GM21786 (cell line): Measurements from ENCODE around the gene C1orf87.
"Not testable (repeated sequence)": the region's sequence is repeated elsewhere in the genome, so short reads cannot be mapped to it uniquely, and the experiment has no call there.

Source experiments
- ATAC-seq: cut with Tn5 transposase; IDR thresholded peaks from one replicate; pipeline ENCODE4 v1.9.1; 2021; ENCODE audit not compliant: unreplicated experiment

C1orf87 gene

DNA sequence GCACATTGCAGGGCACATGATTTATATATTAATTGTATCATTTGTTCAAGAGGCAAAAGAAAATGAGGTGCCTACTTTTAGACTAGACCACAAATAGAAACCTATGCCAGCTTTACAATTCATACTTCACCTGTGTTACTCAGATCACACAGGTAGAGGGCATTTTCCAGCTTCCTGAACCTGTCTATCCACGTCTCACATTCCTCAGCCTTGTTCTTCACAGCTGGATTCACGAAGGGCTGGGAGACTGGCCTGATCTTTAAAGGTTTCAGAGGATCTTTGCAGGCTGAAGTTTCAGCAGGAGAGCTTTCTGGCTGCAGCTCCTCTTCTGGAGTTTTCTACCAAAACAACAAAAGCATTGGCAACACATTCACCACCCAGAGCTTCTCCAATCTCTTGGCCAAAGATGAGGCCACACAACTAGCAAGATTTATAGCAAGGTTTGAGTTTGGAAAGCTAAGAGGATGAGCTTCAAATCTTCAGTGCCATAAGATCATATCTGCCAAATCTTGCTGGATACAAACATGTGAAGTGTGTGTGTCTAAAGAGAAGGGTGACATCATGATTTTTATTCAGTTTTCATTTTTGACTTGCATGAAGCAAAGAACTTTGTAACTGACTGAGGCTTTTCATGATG is 76.0 kb downstream of the C1orf87 start:
- ATAC-seq: no peak

DNA sequence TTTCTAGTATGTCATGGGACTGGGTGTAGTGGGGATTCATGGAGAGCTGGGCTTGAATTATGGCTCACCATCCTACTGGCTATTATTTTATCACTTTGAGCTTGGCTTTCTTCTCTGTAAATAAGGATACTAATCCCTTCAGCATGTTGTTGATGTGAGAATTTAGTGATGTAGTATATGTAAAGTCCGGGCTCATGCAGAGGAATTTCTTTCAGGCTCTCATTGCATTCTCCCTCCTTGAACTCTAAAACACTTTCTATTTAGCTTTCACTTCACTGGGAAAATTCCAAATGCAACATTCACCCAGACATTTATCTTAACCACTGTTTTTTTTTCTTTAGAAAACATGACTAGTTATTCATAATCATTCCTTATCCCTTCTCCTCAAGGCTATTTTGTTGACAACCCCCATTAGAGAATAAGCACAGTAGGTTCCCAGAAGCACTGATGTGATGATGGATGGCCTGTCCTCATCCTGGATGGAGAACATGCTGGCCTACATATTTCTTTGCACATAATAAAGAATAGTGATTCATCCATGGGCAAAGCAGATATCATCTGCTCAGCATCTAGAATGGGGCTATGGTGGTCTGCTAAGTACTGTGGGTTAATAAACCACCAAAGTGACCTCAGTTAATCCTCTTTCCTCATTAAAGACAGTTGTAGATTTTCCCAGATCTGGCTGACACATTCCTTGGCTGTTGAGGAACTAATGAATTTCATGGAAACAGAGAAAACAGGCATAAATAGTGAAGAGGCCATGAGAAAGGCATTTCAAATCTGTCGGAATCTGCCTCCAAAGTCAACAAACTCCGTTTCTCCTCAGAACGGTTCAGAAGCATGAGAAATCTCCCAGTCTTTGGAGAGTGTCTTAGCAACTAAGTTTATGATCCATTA is 79.0 kb downstream of the C1orf87 start:
- ATAC-seq: no peak

DNA sequence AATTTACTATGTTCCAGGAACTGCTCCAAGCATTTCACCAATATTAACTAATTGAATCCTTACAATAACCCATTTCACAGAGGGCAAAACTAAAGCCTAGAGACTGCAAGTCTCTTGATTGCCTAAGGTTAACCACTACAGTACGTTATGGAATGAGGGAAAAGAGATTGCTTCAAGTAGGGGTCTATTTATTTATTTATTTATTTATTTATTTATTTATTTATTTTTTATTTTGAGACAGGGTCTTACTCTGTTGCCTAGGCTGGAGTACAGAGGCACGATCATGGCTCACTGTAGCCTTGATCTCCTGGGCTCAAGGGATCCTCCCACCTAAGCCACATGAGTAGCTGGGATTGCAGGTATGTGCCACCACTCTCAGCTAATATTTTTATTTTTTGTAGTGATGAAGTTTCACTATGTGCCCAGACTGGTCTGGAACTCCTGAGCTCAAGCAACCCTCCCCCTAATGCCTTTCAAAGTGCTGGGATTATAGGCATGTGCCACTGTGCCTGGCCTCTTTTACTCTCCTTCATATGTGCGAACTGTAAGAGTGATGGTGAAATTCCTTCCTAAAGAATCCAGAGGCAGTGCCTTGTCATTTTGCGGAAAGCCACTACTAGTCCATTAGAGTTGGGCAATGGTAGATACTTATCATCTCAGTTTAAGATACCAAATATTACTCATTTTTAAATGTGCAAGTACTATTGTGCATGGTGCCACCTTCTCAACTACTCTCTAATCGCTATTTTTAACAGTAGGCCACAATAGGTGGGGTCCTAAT is 81.3 kb downstream of the C1orf87 start:
- no peak for ATAC-seq

DNA sequence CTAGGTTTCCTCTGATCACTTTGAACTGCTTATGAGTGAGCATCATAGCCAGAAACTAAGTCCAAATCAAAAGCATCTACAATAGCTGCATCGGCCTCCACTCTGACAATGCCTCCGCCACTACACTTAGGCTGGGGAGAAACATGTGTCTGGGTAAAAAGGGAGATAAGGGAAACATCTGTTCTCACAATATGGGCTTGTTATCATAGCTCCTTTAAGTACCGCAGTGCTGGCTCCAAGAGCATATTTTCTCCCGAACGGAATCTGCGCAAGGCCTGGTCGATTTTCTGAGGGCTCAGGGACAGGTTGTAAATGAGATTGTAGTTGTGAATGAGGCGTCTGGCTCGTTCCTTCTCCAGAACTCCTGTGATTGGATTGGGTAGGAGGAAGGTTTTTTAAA is 83.1 kb downstream of the C1orf87 start:
- no peak for ATAC-seq

DNA sequence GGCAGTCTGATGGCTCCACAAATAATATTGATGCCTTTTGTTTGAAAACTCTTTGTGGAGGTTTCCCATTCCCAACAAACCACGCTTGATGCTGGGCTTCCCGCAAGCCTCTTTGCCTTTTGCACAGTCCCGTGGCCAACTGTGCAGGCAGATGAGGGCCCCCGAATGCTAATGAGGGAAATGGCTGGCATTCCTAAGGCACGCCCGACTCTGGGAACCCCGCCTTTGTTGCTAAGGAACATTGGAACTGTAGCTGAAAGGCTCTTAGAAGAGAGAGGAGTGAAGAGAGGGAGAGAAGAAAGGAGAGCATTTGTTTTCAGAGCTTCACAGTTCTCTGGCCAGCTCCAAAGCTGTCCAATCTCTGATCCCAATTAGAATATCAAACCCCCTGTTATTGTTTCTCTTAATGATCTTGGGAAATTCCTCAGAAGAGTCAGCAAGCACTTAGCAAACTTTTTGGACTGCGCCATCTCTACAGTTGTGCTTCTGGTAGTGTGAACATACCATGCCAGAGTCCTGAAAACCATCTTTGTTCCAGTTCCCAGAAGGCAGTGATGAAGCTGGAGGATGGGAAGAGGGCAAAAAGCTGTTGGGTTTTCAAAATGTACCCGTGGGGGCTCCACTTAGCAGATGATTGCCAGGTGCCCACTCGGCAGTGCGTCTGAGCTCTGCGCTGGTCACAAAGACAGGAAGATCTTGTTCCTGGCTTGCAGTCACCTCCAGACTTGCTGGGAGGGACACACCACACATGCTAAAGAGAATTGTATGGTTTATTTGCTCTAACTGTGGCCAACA is 86.9 kb downstream of the C1orf87 start:
- no peak for ATAC-seq

DNA sequence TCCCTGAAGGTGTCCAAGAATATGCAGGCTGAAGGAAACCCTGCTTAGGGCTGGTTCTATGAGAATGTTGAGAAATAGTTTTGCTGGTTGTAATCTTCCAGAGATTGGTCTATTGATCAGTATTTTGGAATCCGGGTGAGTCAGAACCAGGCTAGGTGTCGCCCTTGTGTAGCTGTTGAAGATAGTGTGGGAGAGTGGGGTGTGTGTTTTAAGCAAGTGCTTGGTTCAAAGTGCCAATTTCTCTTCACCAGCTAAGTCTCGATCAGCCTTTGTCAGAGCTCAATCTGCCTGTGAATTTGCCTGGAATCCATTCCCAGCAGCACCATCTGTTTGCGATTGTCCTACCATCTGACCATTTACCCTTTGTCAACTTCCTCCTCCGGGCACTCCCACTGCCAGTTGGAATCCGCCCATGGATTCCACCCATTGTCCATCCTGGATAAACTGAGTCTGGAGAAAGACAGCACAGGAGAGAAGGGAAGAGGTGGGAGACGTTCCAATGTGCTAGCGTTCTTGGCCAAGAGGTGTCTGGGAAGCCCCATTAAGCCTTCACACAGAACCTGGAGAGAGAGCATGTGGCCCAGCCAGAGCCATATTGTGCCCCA is 87.6 kb downstream of the C1orf87 start:
- ATAC-seq: no peak

DNA sequence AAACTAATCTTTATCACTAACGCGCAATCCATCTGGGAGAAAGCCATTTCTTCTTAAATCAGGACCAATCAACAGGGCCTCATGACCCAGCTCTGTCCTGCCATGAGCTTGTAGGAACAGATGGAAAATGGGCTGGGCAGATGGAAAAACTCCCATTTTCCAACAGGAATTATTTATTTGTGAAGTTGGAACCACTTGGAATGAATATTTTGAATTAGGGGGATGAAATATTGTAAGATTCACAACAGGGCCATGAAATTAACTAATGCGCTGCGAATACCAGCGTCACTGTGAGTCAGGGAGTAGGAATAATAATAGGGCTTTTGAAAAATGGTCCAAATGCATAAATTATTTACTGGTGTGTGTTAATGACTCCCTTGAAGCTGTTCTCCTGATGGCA is 93.9 kb downstream of the C1orf87 start:
- ATAC-seq: no peak

DNA sequence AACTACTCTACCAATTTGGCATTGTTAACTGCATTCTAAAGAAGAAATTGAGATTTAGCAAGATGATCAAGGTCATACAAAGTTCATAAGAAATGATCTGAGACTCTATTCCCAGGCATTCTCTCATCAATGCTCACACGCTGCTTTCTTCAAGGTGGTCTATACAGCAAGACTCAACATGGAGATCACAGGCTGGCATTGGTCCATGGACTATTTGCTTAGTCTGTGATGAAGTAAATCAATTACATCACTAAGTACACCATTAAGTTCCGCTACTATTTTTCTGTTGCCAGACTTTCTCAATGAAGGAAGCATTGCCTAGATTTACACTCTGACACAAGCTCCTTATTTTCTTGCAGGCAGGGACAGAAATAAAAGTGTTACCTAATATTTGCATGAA is 95.1 kb downstream of the C1orf87 start:
- ATAC-seq: no peak

DNA sequence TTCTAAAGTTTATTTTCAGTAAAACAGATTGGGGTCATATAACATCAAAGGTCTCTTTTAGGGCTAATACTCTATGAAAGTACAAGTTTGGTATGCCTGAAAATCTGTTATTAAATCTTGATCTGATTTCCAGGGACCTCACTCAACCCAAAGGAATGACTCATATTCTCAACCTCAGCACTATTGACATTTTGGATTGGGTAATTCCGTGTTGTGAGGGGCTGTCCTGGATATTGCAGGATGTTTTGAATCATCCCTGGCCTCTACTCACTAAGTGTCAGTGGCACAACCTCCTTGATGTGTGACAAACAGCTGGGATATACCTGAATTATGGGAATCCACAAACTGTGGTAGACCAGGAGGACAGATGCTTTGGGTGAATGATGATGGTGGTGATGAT is 95.5 kb downstream of the C1orf87 start:
- no peak for ATAC-seq

DNA sequence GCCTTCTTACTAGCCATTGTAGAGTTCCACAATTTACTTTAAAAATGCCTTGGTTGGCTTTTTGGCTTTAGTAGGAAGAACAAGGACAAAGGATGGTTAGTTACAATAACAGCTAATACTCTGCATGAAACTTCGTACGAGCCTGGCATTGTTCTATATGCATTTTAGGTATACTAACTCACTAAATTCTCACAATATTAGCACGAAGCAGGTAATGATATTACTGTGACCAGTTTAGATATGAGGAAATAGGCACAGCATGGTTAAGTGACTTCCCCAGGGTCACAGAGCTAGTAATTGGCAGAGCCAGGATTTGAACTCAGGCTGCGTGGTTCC is 96.5 kb downstream of the C1orf87 start:
- ATAC-seq: no peak

DNA sequence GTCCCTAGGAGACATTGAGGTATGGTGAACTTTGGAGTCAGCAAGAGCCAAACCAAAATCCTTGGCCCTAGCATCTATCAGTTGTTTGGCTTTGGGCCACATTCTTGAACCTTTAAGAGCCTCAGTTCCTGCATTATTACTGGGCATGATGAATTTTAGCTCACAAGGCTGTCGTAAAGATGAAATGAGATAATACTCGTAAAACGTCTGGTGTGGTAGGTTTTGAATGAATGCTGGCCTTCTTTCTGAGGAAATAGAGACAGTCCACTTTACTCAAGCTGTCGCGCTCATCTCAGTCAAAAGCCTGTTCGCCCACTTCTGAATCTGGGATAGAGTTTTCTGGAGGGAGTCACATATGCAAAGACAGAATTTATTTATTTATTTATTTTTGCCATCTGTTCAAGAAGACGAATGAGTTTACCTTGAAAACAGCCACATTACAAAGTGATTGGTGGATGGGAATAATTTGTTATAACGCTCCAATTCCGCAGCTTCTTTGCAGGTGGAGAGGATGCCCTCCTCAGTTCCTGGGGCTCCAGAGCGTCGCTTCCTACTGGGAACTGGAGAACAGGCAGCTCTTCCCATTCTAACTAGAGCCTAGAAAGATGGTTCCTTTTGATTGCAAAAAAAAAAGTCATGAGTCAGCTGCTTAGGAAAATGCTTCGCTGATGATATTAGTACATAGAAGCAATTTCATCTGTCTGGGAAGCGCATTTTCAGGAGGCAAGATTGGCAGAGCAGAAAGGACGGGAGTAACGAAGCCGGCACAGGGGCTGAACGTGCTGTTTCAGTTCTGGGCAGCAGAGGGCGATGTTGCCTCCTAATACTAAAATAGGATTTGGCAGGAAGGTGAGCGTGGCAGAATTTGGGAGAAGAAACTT is 97.1 kb downstream of the C1orf87 start:
- no peak for ATAC-seq

DNA sequence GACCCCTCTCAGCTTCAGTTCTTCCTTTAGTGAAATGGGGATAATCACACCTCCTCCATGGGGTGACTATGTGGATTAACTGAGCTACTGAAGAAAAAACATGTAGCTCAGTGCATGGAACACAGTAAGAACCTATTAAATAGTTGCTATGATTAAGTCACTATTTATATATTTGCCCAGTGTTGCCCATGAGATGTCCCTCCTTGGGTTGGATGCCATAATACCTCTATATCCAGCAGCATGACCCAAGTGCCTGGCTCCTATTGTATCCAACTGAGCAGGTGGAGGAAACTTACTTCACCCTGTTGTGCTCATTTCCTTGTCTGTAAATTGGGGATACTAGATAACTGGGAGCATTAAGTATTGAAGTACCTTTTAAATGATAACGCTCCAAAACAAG is 99.9 kb downstream of the C1orf87 start:
- no peak for ATAC-seq

DNA sequence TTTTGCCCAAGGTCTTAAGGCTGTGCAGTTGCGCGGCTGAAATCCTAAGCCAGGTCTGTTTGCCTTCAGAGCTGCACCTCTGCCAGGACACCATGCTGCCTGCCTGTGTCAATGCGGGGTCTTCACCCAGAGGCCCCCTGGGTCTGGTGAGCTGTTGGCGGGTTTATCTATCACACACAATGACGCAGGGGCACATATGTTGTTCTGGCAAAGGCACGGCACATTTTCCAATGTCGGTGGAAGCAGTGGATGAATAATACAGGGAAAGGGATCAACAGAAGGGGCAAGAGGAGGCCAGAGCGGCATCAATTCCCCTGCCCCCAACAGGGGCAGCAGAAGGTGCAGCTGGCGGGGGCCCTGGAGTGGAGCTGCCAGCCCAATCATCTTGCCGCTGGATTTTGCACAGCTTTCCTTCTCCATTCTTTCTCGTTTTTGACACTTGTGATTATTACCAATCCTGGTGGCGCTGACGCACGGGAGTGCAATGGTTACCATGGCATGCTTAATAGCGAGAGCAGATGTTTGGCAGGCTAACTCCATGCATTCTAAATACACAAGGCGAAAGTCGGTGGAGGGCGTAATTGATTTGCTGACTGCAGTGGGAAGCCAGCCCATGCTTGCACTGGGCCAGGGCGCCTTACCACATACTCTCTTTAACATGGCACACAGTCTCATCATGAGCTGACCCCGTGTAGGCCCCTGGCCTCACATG is 101.2 kb downstream of the C1orf87 start:
- ATAC-seq: no peak

DNA sequence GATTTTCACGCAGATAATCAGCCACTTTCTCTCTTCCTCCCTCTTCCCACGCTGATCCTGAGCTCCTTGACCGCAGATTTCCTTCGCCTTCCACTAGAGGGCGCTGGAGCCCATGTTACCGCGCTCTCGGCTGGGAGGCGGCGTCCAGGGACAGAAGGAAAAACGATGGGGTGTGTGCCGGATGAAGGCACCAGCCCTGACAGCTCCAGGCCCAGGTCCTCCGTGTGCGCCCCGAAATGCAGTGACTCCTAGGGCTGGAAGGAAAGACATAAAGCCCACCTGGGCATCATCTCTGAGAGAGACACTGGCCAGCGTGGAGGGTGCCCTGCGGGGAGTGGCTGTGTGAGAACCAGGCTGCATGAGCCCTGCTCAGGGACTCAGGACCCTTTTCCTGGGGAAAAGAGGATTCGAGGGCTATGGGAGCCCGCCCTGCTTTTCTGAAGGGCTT is 102.1 kb downstream of the C1orf87 start:
- ATAC-seq: peak; percentile 80

DNA sequence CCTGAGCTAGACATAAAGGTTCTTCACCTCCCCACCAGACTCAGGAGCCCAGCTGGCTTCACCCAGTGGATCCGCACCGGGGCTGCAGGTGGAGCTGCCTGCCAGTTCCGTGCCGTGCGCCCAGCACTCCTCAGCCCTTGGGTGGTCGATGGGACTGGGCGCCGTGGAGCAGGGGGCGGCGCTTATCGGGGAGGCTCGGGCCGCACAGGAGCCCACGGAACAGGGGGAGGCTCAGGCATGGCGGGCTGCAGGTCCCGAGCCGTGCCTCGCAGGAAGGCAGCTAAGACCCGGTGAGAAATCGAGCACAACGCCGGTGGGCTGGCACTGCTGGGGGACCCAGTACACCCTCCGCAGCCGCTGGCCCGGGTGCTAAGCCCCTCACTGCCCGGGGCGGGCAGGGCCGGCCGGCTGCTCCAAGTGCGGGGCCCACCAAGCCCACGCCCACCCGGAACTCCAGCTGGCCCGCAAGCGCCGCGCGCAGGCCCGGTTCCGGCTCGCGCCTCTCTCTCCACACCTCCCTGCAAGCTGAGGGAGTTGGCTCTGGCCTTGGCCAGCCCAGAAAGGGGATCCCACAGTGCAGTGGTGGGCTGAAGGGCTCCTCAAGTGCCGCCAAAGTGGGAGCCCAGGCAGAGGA is 103.9 kb downstream of the C1orf87 start:
- ATAC-seq: not testable (repeated sequence)

DNA sequence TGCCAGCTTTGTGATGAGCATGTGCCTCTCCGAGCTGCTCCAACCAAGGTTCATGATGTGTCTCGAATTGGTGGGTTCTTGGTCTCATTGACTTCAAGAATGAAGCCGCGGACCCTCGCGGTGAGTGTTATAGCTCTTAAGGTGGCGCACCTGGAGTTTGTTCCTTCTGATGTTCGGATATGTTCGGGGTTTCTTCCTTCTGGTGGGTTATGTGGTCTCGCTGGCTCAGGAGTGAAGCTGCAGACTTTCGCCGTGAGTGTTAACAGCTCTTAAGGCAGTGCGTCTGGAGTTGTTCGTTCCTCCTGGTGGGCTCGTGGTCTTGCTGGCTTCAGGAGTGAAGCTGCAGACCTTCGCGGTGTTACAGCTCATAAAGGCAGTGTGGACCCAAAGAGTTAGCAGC is 104.8 kb downstream of the C1orf87 start:
- not testable (repeated sequence) for ATAC-seq

DNA sequence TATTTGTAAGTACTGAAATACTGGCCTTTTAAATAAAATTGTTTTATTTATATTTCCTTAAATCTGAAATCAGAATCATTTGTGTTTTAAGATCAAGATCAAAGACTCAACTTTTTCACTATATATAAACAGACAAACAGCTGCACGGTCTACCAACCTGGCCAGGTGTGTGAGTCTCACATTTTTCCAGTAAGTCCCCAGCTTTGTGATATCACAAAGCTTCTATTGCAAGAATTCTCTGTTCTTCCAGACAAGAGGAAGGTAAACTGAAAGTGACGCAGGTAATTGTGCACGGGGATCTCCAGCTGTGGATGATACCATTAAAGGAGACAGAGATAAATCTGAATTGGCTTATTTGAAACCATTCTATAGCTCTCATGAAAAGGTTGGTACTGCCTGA is 105.8 kb downstream of the C1orf87 start:
- no peak for ATAC-seq

DNA sequence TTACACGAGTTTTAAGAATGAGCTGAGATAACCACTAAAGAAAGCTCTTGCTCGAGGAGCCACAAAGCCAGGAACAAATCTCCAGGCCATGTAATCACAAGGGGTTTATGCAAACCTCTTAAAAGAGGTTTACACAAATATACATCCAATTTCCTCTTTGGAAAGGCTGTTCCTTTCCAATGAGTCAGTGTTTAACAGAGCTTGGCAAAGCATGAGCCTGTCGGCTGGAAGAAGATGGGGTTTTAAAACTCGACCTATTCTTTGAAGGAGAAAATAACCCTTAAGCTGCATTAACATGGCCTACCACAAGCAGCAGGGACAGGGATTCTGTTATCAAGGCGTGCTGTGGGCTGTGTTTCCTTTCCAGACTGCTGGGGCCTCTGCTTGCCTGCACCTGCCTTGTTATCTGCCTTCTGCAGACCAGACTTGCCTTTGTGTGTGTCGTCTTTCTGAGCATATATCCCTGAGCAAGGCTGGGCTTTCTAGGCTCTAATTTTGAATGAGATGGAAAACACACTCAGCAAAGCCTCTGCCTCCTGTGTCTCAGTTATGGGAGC is 106.4 kb downstream of the C1orf87 start:
- ATAC-seq: no peak
